Gastroesophageal sphincter (tissue), 4 donors: ENCODE measurements around the gene TNFRSF1A. TPM values are rescaled to one million over a fixed set of nuclear protein-coding genes. Genes with fewer than 3 reads are reported as not detected.
"Not testable (repeated sequence)": the region's sequence is repeated elsewhere in the genome, so short reads cannot be mapped to it uniquely, and the experiment has no call there.

ENCODE experiments used
- ATAC-seq: fragments of 150-250 bp; one replicate; pipeline ENCODE4 v1.9.1; 2016; ENCODE audit warnings: mild to moderate bottlenecking, moderate library complexity
- H3K27ac ChIP-seq, 4 donors: fragments of 200-600 bp; sonication (generic) in 3 of 4; 1 replicate in 3 of 4; 2 replicates in 1 of 4; pipeline ENCODE4 v1.5.1; 2016 to 2019
- H3K27me3 ChIP-seq: fragments of 200-600 bp; sonication (generic); one replicate; pipeline ENCODE4 v1.5.1; 2019
- H3K36me3 ChIP-seq, 2 donors: fragments of 200-600 bp; sonication (generic); one replicate each; pipeline ENCODE4 v1.5.1; 2019; ENCODE audit warnings: control low read depth in 1 of 2
- H3K4me1 ChIP-seq, 3 donors: fragments of 200-600 bp; sonication (generic); 1 replicate in 2 of 3; 2 replicates in 1 of 3; pipeline ENCODE4 v1.5.1; 2016 to 2019; ENCODE audit warnings: control low read depth in 2 of 3
- H3K4me3 ChIP-seq, 2 donors: fragments of 200-600 bp; sonication (generic); one replicate each; pipeline ENCODE4 v1.5.1; 2019; ENCODE audit warnings: mild to moderate bottlenecking in 1 of 2, moderate library complexity in 1 of 2
- H3K9me3 ChIP-seq, 3 donors: fragments of 200-600 bp; sonication (generic); one replicate each; pipeline ENCODE4 v1.5.1; 2017 to 2019; ENCODE audit warnings: control low read depth in 2 of 3
- CTCF ChIP-seq, 4 experiments: fragments of 200-600 bp in 2 of 4; fragments of 450-650 bp in 2 of 4; sonication (generic) in 1 of 4; IDR thresholded peaks; one replicate each; pipeline ENCODE4 v1.5.1; 2017 to 2019; ENCODE audit warnings: antibody characterized with exemption in 4 of 4, mild to moderate bottlenecking in 2 of 4, moderate library complexity in 2 of 4
- EP300 ChIP-seq: sonication (generic); formaldehyde crosslinking; IDR thresholded peaks from one replicate; pipeline ENCODE4 v1.6.1; 2017; ENCODE audit warnings: antibody characterized with exemption, mild to moderate bottlenecking
- POLR2A ChIP-seq, 2 donors: fragments of 450-650 bp; IDR thresholded peaks; one replicate each; pipeline ENCODE4 v1.6.1; 2017; ENCODE audit warnings: antibody characterized with exemption in 2 of 2, mild to moderate bottlenecking in 2 of 2, moderate library complexity in 1 of 2
- POLR2AphosphoS5 ChIP-seq: sonication (generic); formaldehyde crosslinking; IDR thresholded peaks from one replicate; pipeline ENCODE4 v1.6.1; 2017; ENCODE audit warnings: antibody characterized with exemption
- WGBS, 2 donors: methylation state at CpG; one replicate each; pipeline ENCODE4 v1.1.5; 2018; ENCODE audit warnings: low coverage in 1 of 2; 5-methylcytosine and 5-hydroxymethylcytosine counted together
- total RNA-seq, 4 donors: library from RNA; depleted of rRNA; stranded (reverse); fragments of >200 nt; gene quantifications; one replicate each; pipeline ENCODE4 v1.1.0, GENCODE V29; 2016

The TNFRSF1A gene
- total RNA-seq, 4 donors from 2014 or later: 150 to 356 (median 227) TPM

- H3K27ac ChIP-seq: peak overlapping the region; percentile 96 to 98 (median 97)
- H3K4me3 ChIP-seq: peak overlapping the region; percentile 80 to 93
- WGBS, 2 donors: 1% methylated on average over 8 to 14 of the region's 15 CpGs
- no peak for ATAC-seq
- TF ChIP-seq CTCF (IDR thresholded peaks at IDR 0.05) (no peak), POLR2AphosphoS5 (no peak), POLR2A (IDR thresholded peaks at IDR 0.05) (no peak), EP300 (no peak)
- no peaks in the 10 kb centered on the region for H3K9me3 ChIP-seq
- H3K36me3 ChIP-seq: no peaks in the 10 kb centered on the region
- no peaks in the 10 kb centered on the region for H3K27me3 ChIP-seq
- peaks cover 7 to 81% (median 38%) of the 10 kb centered on the region in 3 donors for H3K4me1 ChIP-seq
Measured at GRCh38 chr12:6340745-6341416, 995 bp downstream of the TNFRSF1A start.

- H3K27me3 ChIP-seq: no peaks in the 10 kb centered on the region
- peak in 1 of 2 donors; percentile 34 for TF ChIP-seq POLR2A (IDR thresholded peaks at IDR 0.05)
- peak; percentile 82 for TF ChIP-seq POLR2AphosphoS5
- no peak for TF ChIP-seq EP300
- TF ChIP-seq CTCF (IDR thresholded peaks at IDR 0.05): no peak
- no peaks in the 10 kb centered on the region for H3K9me3 ChIP-seq
- H3K27ac ChIP-seq: peak overlapping the region; percentile 96 to 98 (median 97)
- 0 to 2% methylated on average over 9 of the region's 9 CpGs for WGBS, 2 donors
- ATAC-seq: no peak
- H3K4me1 ChIP-seq: peaks cover 7 to 81% (median 39%) of the 10 kb centered on the region in 3 donors
- H3K4me3 ChIP-seq: peak overlapping the region; percentile 80 to 93
- H3K36me3 ChIP-seq: no peaks in the 10 kb centered on the region
Measured at GRCh38 chr12:6340032-6340638, 1.7 kb downstream of the TNFRSF1A start.

GRCh38 chr12:6338955-6339354 lies 2.9 kb downstream of the TNFRSF1A start:
- 8 to 19% methylated on average over 3 of the region's 3 CpGs for WGBS, 2 donors
- H3K27ac ChIP-seq: peak overlapping the region; percentile 96 to 98 (median 97)
- H3K9me3 ChIP-seq: no peaks in the 10 kb centered on the region
- peaks cover 11 to 82% (median 50%) of the 10 kb centered on the region in 3 donors for H3K4me1 ChIP-seq
- ATAC-seq: no peak
- no peak for TF ChIP-seq POLR2AphosphoS5
- TF ChIP-seq POLR2A (IDR thresholded peaks at IDR 0.05): no peak
- no peak for TF ChIP-seq CTCF (IDR thresholded peaks at IDR 0.05)
- TF ChIP-seq EP300: no peak
- peak overlapping the region; percentile 80 to 93 for H3K4me3 ChIP-seq
- no peaks in the 10 kb centered on the region for H3K27me3 ChIP-seq
- H3K36me3 ChIP-seq: peaks cover 0 to 8% of the 10 kb centered on the region in 2 donors

- H3K4me1 ChIP-seq: peaks cover 11 to 82% (median 52%) of the 10 kb centered on the region in 3 donors
Measured at GRCh38 chr12:6338536-6338935, 3.3 kb downstream of the TNFRSF1A start.

GRCh38 chr12:6337958-6338433 lies 3.9 kb downstream of the TNFRSF1A start:
- Histone ChIP-seq H3K27ac (peak overlapping the region; percentile 95 to 98 (median 97)), H3K9me3 (no peaks in the 10 kb centered on the region), H3K36me3 (peaks cover 0 to 18% of the 10 kb centered on the region in 2 donors), H3K27me3 (no peaks in the 10 kb centered on the region), H3K4me1 (peaks cover 11 to 82% (median 52%) of the 10 kb centered on the region in 3 donors), H3K4me3 (peak overlapping the region in 1 of 2 donors; percentile 93)
- TF ChIP-seq POLR2A (IDR thresholded peaks at IDR 0.05) (no peak), POLR2AphosphoS5 (peak; percentile 81), CTCF (IDR thresholded peaks at IDR 0.05) (no peak)
- WGBS, 2 donors: 22 to 31% methylated on average over 7 to 12 of the region's 12 CpGs
- ATAC-seq: no peak

More at GRCh38 chr12:6338536-6338935, 3.3 kb downstream of the TNFRSF1A start:
- H3K27me3 ChIP-seq, H3K9me3 ChIP-seq, ATAC-seq: not testable (repeated sequence)
- Histone ChIP-seq H3K4me3 (peak overlapping the region in 1 of 2 donors; percentile 93), H3K27ac (peak overlapping the region; percentile 95 to 98 (median 97)), H3K36me3 (peaks cover 0 to 13% of the 10 kb centered on the region in 2 donors)
- 21% methylated on average over 2 of the region's 8 CpGs; no CpG with 5 or more reads in 1 of the 2 donors for WGBS, 2 donors
